Skeletal muscle tissue (tissue), 4 donors: ENCODE results near the gene METTL6. TPM values are rescaled to one million over a fixed set of nuclear protein-coding genes. Genes with fewer than 3 reads are reported as not detected.
"Not testable (repeated sequence)": the region's sequence is repeated elsewhere in the genome, so short reads cannot be mapped to it uniquely, and the experiment has no call there.

ENCODE experiments used
- H3K27ac ChIP-seq: one replicate; pipeline ENCODE4 v1.7.0; 2013; ENCODE audit warnings: mild to moderate bottlenecking, low read depth, low read length, inconsistent platforms
- H3K27me3 ChIP-seq, 3 donors: one replicate each; pipeline ENCODE4 v1.7.0; 2013; ENCODE audit warnings: low read length in 3 of 3; ENCODE audit not compliant: control insufficient read depth in 3 of 3, insufficient read depth in 3 of 3
- H3K36me3 ChIP-seq, 3 donors: one replicate each; pipeline ENCODE4 v1.7.0; 2013; ENCODE audit warnings: low read length in 3 of 3; ENCODE audit not compliant: control insufficient read depth in 3 of 3, insufficient read depth in 3 of 3
- H3K4me1 ChIP-seq, 3 donors: one replicate each; pipeline ENCODE4 v1.7.0; 2013; ENCODE audit warnings: low read length in 3 of 3, mild to moderate bottlenecking in 3 of 3; ENCODE audit not compliant: control insufficient read depth in 3 of 3, insufficient read depth in 3 of 3
- H3K4me3 ChIP-seq, 3 donors: one replicate each; pipeline ENCODE4 v1.7.0; 2013; ENCODE audit warnings: low read length in 3 of 3
- H3K9ac ChIP-seq, 3 donors: one replicate each; pipeline ENCODE4 v1.7.0; 2013; ENCODE audit warnings: low read length in 3 of 3, mild to moderate bottlenecking in 3 of 3, moderate library complexity in 2 of 3, low read depth in 1 of 3
- H3K9me3 ChIP-seq, 3 donors: one replicate each; pipeline ENCODE4 v1.7.0; 2013; ENCODE audit warnings: low read length in 3 of 3; ENCODE audit not compliant: control insufficient read depth in 3 of 3
- total RNA-seq: library from RNA; depleted of rRNA; stranded (reverse); fragments of >200 nt; gene quantifications from one replicate; pipeline ENCODE4 v1.2.3, GENCODE V29; 2014
- donor health status: Osteomylitis.

The METTL6 gene
- total RNA-seq, 1 donor from 2014 or later: 42.3 TPM

GRCh38 chr3:15377961-15378791, 49.2 kb downstream of the METTL6 start:
- no peak overlapping the region for H3K9ac ChIP-seq

GRCh38 chr3:15375461-15376000, 51.8 kb downstream of the METTL6 start:
- no peak overlapping the region for H3K4me3 ChIP-seq
- H3K27ac ChIP-seq: no peak overlapping the region
- no peaks in the 10 kb centered on the region for H3K36me3 ChIP-seq
- no peak overlapping the region for H3K9ac ChIP-seq
- H3K9me3 ChIP-seq: no peaks in the 10 kb centered on the region
- H3K27me3 ChIP-seq: no peaks in the 10 kb centered on the region
- peaks cover 0 to 4% (median 2%) of the 10 kb centered on the region in 3 donors for H3K4me1 ChIP-seq

More at GRCh38 chr3:15377961-15378791, 49.2 kb downstream of the METTL6 start:
- Histone ChIP-seq H3K27ac (peak overlapping the region; percentile 69), H3K27me3 (no peaks in the 10 kb centered on the region), H3K36me3 (no peaks in the 10 kb centered on the region), H3K4me1 (peaks cover 0 to 4% (median 2%) of the 10 kb centered on the region in 3 donors), H3K9me3 (no peaks in the 10 kb centered on the region), H3K4me3 (peak overlapping the region; percentile 36 to 63 (median 41))

GRCh38 chr3:15372918-15373317, 54.4 kb downstream of the METTL6 start:
- H3K4me1 ChIP-seq: peaks cover 0 to 6% (median under 1%) of the 10 kb centered on the region in 3 donors
- no peak overlapping the region for H3K4me3 ChIP-seq
- no peaks in the 10 kb centered on the region for H3K36me3 ChIP-seq
- H3K9ac ChIP-seq: no peak overlapping the region
- no peak overlapping the region for H3K27ac ChIP-seq
- H3K27me3 ChIP-seq: no peaks in the 10 kb centered on the region
- H3K9me3 ChIP-seq: no peaks in the 10 kb centered on the region

- no peaks in the 10 kb centered on the region for H3K9me3 ChIP-seq
- H3K9ac ChIP-seq: no peak overlapping the region
- no peaks in the 10 kb centered on the region for H3K27me3 ChIP-seq
- H3K36me3 ChIP-seq: no peaks in the 10 kb centered on the region
- no peak overlapping the region for H3K4me3 ChIP-seq
- H3K27ac ChIP-seq: no peak overlapping the region
- H3K4me1 ChIP-seq: peaks cover 0 to 3% (median 0%) of the 10 kb centered on the region in 3 donors
Observed at GRCh38 chr3:15368561-15369135, 58.7 kb downstream of the METTL6 start.

- Histone ChIP-seq H3K4me1 (peaks cover 0 to 3% (median 0%) of the 10 kb centered on the region in 3 donors), H3K4me3 (no peak overlapping the region), H3K9me3 (no peaks in the 10 kb centered on the region), H3K27me3 (no peaks in the 10 kb centered on the region), H3K27ac (no peak overlapping the region), H3K36me3 (no peaks in the 10 kb centered on the region), H3K9ac (no peak overlapping the region)
Observed at GRCh38 chr3:15367059-15367458, 60.3 kb downstream of the METTL6 start.

GRCh38 chr3:15364078-15364477, 63.3 kb downstream of the METTL6 start:
- H3K9me3 ChIP-seq, H3K27me3 ChIP-seq, H3K9ac ChIP-seq, H3K36me3 ChIP-seq, H3K4me3 ChIP-seq, H3K27ac ChIP-seq, H3K4me1 ChIP-seq: not testable (repeated sequence)

GRCh38 chr3:15361494-15362214, 65.7 kb downstream of the METTL6 start:
- H3K27me3 ChIP-seq: no peaks in the 10 kb centered on the region
- no peaks in the 10 kb centered on the region for H3K9me3 ChIP-seq
- H3K4me3 ChIP-seq: no peak overlapping the region
- H3K9ac ChIP-seq: no peak overlapping the region
- H3K27ac ChIP-seq: no peak overlapping the region
- H3K36me3 ChIP-seq: no peaks in the 10 kb centered on the region
- peaks cover 3 to 4% (median 4%) of the 10 kb centered on the region in 3 donors for H3K4me1 ChIP-seq

GRCh38 chr3:15360788-15361493, 66.4 kb downstream of the METTL6 start:
- Histone ChIP-seq H3K9ac (no peak overlapping the region), H3K4me1 (peaks cover 3 to 7% (median 4%) of the 10 kb centered on the region in 3 donors)

More at GRCh38 chr3:15360788-15361493, 66.4 kb downstream of the METTL6 start:
- no peaks in the 10 kb centered on the region for H3K9me3 ChIP-seq
- no peak overlapping the region for H3K4me3 ChIP-seq
- H3K27me3 ChIP-seq: no peaks in the 10 kb centered on the region
- no peak overlapping the region for H3K27ac ChIP-seq
- H3K36me3 ChIP-seq: no peaks in the 10 kb centered on the region
